GM18526 (cell line): ENCODE measurements around the gene UCMA.

ENCODE experiments used
- POLR2A ChIP-seq: IDR thresholded peaks from 3 replicates; pipeline ENCODE4 v1.6.1; 2011; ENCODE audit not compliant: insufficient read length; ENCODE audit errors: extremely low read depth

The UCMA gene

GRCh38 chr10:13234172-13234571, at the start of gene UCMA:
Gene UCMA, minus strand, starts transcription at chr10:13234374. Its CDS starts 116 bp downstream, at chr10:13234258.
- TF ChIP-seq POLR2A, result no peak

DNA sequence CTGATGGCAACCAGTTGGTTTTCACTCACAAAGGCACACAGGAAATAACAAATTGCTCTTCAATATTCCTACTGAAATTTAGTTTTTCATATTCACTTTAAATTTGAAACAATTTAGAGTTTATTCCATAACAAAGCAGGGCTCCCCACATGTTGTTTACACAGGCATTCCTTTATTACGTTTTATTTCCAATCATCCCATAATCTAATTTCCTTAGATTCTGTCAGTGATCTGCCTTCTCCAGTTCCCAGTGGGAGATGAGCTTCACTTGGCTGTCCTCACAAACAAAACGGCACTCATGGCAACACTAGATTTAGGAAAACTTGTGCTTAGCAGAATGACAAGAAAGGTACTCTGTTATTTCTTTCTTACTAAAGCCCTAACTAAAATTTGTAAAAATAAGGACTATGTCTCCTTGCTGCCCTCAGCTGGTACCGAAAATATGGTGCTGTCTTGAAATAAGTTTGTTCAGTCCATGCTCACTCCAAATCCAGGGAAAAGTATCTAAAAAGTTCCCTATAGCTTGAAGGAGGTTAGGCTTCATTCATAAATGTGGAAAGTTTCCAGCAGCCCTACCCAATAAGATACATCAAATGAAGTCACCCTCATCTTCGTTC, 42.7 kb upstream of the UCMA start:
- no peak for TF ChIP-seq POLR2A

DNA sequence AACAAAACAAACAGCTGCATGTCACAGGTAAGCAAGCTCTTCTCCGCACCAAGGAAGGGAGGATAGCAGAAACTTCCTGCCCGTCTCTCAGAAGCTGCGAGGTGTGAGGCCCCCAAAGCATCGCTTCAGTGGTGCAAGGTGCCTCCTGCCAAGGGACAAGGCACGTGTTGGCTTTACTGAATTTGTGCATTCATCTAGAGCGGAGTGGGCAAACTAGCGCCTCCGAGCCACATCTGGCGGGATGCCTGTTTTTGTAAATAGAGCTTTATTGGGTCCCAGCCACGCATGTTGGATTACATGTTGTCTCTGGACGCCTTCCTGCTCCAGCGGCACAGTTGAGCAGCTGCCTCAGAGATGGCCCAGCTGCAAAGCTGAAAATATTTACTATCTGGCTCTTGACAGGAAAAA, 38.0 kb upstream of the UCMA start:
- TF ChIP-seq POLR2A, result no peak

GRCh38 chr10:13271552-13272163, 37.5 kb upstream of the UCMA start:
- no peak for TF ChIP-seq POLR2A

DNA sequence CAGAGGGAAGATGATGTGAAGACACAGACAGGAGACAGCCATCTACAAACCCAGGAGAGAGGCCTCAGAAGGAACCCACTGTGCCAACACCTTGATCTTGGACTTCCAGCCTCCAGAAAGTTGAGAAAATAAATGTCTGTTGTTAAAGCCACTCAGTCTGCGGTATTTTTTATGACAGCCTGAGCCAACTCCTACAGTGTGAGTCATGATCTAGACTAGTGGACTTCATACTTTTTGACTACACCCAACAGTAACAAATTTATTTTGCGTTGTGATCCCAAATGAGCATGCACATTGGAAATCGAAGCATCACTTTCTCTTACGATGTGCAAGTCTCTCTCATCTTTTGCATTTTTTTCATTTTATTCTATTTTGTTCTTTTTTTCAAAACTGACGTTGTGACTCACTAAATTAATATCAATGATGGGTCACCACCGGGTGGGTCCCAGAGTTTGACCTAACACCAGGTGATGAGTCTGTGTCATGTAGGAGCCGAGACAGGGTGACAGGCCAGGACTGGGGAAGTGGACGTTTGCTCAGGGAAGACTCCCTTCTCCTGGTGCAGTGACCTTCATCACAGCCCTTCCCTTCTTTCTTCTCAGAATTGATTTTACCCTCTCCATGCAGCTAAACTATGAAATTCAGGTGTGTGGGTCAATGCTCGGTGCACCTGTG, 36.8 kb upstream of the UCMA start:
- no peak for TF ChIP-seq POLR2A

DNA sequence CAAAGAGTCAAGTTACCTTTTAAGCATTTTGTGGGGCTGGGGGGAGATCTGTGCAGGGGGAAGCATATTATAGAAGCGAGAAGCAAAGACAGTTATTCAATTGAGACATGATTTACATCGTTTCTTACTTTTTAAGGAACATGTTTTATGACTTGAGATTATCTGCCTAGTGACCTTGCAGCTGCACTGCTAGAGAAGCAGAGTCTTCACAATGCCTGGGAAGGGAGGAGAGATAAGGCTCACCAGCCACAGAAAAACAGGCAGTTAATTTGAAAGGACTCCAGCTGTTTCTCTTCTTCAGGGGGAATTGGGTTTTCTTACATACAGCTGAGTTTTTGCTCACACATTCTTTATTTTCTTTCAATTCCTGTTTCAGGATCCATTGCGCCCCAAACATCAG, 34.7 kb upstream of the UCMA start:
- no peak for TF ChIP-seq POLR2A

DNA sequence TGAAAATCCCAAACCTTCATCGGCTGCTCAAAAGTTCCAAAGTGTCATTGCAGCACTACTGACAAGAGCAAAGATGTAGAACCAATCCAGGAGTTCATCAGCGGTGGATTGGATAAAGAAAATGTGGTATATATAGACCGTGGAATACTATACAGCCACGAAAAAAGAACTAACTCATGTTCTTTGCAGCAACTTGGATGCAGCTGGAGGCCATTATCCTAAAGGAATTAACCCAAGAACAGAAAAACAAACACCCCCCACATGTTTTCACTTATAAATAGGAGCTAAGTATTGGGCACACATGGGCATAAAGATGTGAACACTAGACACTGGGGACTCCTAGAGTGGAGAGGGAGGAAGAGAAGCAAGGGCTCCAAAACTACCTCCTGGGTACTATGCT, 34.1 kb upstream of the UCMA start:
- TF ChIP-seq POLR2A, result no peak

- TF ChIP-seq POLR2A, result no peak
Observed at GRCh38 chr10:13263591-13263990, 29.4 kb upstream of the UCMA start.

GRCh38 chr10:13262433-13262832, 28.3 kb upstream of the UCMA start:
- no peak for TF ChIP-seq POLR2A

DNA sequence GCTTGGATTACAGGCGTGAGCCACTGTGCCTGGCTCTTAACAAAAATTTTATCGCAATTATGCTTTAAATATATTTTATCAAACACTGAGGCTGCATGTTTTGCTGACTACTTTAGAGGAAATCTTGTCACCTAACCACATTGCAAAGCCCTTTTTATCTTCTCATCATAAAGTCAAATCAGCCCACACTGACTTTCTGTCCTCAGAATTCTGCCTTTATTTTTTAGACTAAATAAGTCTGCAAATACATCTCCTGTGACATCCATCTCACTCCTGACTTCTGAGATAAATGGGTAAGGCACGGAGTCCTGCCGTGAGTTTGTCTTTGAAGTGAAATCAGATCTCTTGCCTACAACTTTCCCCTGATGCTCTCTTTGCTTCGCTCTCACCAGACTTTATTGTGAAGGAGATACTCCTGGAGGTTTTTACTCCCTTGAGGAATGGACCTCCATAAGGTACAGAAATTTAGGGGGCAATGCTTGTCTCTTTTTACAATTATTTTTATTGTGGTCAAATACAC, 23.5 kb upstream of the UCMA start:
- TF ChIP-seq POLR2A, result no peak

- TF ChIP-seq POLR2A, result no peak
Observed at GRCh38 chr10:13256627-13257026, 22.5 kb upstream of the UCMA start.

GRCh38 chr10:13253726-13254125, 19.6 kb upstream of the UCMA start:
- no peak for TF ChIP-seq POLR2A

DNA sequence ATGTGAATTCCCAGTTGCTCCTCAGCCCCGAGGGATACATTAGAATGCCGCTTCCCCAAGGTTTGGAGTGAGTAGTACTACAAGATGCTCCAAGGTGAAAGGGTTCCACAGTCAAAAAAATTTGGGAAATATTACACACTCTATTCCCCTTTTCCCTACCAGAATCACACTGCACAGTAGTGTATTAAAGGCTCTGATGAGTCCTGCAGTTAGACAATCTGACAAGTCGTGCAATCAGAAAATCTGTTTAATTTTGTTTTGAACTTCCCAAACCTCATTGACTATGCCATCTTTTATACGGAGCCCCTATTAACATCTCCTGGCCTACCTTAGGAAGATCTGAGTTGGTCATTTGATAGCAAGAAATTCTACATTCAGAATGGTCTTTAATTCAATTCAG, 13.6 kb upstream of the UCMA start:
- no peak for TF ChIP-seq POLR2A

DNA sequence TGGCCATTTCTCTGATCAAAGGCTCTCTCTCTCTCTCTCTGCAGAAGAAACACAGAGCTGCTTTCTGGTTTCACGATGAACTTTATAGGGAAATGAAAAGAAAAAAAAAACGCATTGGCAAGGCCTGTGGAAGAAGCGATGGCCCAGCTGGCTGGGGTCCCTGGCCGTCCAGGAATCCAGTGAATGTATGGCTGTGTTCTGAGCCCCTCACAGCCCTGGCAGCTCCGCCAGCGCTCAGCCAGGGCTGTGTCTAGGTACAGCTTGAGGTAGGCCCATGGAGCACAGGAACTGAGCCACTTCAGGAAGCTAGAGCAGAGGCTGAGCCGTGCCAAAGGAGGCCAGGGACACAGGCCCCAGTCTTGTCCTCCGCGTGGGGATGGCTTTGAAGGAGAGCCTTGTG, 13.1 kb upstream of the UCMA start:
- TF ChIP-seq POLR2A, result no peak

- TF ChIP-seq POLR2A, result no peak
Observed at GRCh38 chr10:13241613-13242012, 7.4 kb upstream of the UCMA start.

DNA sequence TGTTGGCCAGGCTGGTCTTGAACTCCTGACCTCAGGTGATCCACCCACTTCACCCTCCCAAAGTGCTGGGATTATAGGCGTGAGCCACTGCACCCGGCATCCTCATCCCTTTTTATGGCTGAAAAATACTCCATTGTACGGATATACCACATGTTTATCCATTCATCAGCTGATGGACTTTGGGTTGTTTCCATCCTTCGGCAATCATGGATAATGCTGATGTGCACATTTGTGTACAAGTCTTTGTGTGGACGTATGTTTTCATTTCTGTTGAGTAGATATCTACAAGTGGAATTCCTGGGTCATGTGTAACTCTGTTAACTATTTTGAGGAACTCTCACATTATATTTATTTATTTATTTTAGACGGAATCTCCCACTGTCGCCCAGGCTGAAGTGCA, 5.7 kb upstream of the UCMA start:
- TF ChIP-seq POLR2A, result no peak
